ENCODE data around the gene PTPRD.

The PTPRD gene

GRCh38 chr9:8726692-8727091 is 1886.1 kb downstream of the PTPRD start:
- Histone ChIP-seq H3K4me3 (IDR thresholded peaks at IDR 0.05; ENCODE audit: insufficient read depth, low read depth, low read length) (no peak overlapping the region), H3K27ac (no peak overlapping the region), H3K36me3 (ENCODE audit: insufficient read depth) (no peaks in the 10 kb centered on the region), H3K4me1 (ENCODE audit: low read depth, poor library complexity, severe bottlenecking) (no peaks in the 10 kb centered on the region), H3K79me2 (ENCODE audit: insufficient read depth, low read depth) (no peaks in the 10 kb centered on the region), H3K9ac (no peak overlapping the region), H3K27me3 (ENCODE audit: insufficient read depth, low read depth) (no peaks in the 10 kb centered on the region), H3K4me2 (no peak overlapping the region), H4K20me1 (ENCODE audit: insufficient read depth) (no peaks in the 10 kb centered on the region), H2AFZ (ENCODE audit: low read depth) (no peak overlapping the region)
- no peak for TF ChIP-seq CTCF (conservative IDR thresholded peaks at IDR 0.05; ENCODE audit: low read depth, low read length)

DNA sequence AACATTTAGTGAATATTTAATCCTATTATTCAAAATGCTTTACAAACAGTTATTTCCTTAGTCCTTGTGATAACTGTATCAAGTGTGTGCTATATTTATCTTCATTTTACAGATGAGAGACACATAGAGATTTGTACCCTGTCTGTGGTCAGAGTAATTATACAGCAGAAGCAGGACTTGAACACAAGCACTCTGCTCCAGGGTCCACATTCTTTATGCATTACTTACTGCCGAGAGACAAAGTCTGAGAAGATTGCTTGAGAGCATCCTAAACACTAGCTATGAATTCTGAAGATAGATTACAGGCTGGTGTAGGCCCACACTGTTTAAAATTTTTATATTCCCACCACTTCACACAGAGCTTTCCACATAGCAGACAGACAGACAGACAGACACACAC is 1887.2 kb downstream of the PTPRD start:
- no peak for TF ChIP-seq CTCF (conservative IDR thresholded peaks at IDR 0.05; ENCODE audit: low read depth, low read length)
- Histone ChIP-seq H3K4me2 (no peak overlapping the region), H4K20me1 (ENCODE audit: insufficient read depth) (no peaks in the 10 kb centered on the region), H3K79me2 (ENCODE audit: insufficient read depth, low read depth) (no peaks in the 10 kb centered on the region), H2AFZ (ENCODE audit: low read depth) (no peak overlapping the region), H3K4me3 (IDR thresholded peaks at IDR 0.05; ENCODE audit: insufficient read depth, low read depth, low read length) (no peak overlapping the region), H3K36me3 (ENCODE audit: insufficient read depth) (no peaks in the 10 kb centered on the region), H3K4me1 (ENCODE audit: low read depth, poor library complexity, severe bottlenecking) (no peaks in the 10 kb centered on the region), H3K27me3 (ENCODE audit: insufficient read depth, low read depth) (no peaks in the 10 kb centered on the region), H3K27ac (no peak overlapping the region), H3K9ac (no peak overlapping the region)

GRCh38 chr9:8724284-8725018 is 1888.4 kb downstream of the PTPRD start:
- Histone ChIP-seq H3K36me3 (ENCODE audit: insufficient read depth) (no peaks in the 10 kb centered on the region), H3K4me1 (ENCODE audit: low read depth, poor library complexity, severe bottlenecking) (no peaks in the 10 kb centered on the region), H3K4me3 (IDR thresholded peaks at IDR 0.05; ENCODE audit: insufficient read depth, low read depth, low read length) (no peak overlapping the region), H3K4me2 (no peak overlapping the region), H3K27ac (no peak overlapping the region), H4K20me1 (ENCODE audit: insufficient read depth) (no peaks in the 10 kb centered on the region), H2AFZ (ENCODE audit: low read depth) (no peak overlapping the region), H3K79me2 (ENCODE audit: insufficient read depth, low read depth) (no peaks in the 10 kb centered on the region), H3K27me3 (ENCODE audit: insufficient read depth, low read depth) (no peaks in the 10 kb centered on the region), H3K9ac (no peak overlapping the region)
- TF ChIP-seq CTCF (conservative IDR thresholded peaks at IDR 0.05; ENCODE audit: low read depth, low read length): no peak

GRCh38 chr9:8723195-8723594 is 1889.6 kb downstream of the PTPRD start:
- no peaks in the 10 kb centered on the region for H3K4me1 ChIP-seq (ENCODE audit: low read depth, poor library complexity, severe bottlenecking)
- no peak overlapping the region for H3K27ac ChIP-seq
- no peak overlapping the region for H3K4me2 ChIP-seq
- no peak overlapping the region for H2AFZ ChIP-seq (ENCODE audit: low read depth)
- TF ChIP-seq CTCF (conservative IDR thresholded peaks at IDR 0.05; ENCODE audit: low read depth, low read length): no peak
- no peak overlapping the region for H3K4me3 ChIP-seq (IDR thresholded peaks at IDR 0.05; ENCODE audit: insufficient read depth, low read depth, low read length)
- H3K9ac ChIP-seq: no peak overlapping the region
- no peaks in the 10 kb centered on the region for H3K27me3 ChIP-seq (ENCODE audit: insufficient read depth, low read depth)
- H3K36me3 ChIP-seq (ENCODE audit: insufficient read depth): no peaks in the 10 kb centered on the region
- H3K79me2 ChIP-seq (ENCODE audit: insufficient read depth, low read depth): no peaks in the 10 kb centered on the region
- no peaks in the 10 kb centered on the region for H4K20me1 ChIP-seq (ENCODE audit: insufficient read depth)

All from KMS-11 (cell line).